ENCODE measurements around the gene OR2F1.
"Not testable (repeated sequence)": the region's sequence is repeated elsewhere in the genome, so short reads cannot be mapped to it uniquely, and the experiment has no call there.

OR2F1 gene

GRCh38 chr7:143958781-143959180, 4.1 kb downstream of the OR2F1 start:
- DNase-seq = no peak

- no peak for DNase-seq
Observed at GRCh38 chr7:143960813-143961610, 6.4 kb downstream of the OR2F1 start.

- no peak for DNase-seq
Observed at GRCh38 chr7:143965280-143965679, 10.6 kb downstream of the OR2F1 start.

- no peak for DNase-seq
Observed at GRCh38 chr7:143967398-143967797, 12.8 kb downstream of the OR2F1 start.

- DNase-seq = no peak
Observed at GRCh38 chr7:143973870-143974416, 19.3 kb downstream of the OR2F1 start.

- DNase-seq = no peak
Observed at GRCh38 chr7:143974459-143974858, 19.8 kb downstream of the OR2F1 start.

- no peak for DNase-seq
Observed at GRCh38 chr7:143975617-143976016, 21.0 kb downstream of the OR2F1 start.

GRCh38 chr7:143978585-143978984, 23.9 kb downstream of the OR2F1 start:
- no peak for DNase-seq

GRCh38 chr7:143979359-143979758, 24.7 kb downstream of the OR2F1 start:
- DNase-seq = no peak

GRCh38 chr7:143979998-143980397, 25.4 kb downstream of the OR2F1 start:
- no peak for DNase-seq

- DNase-seq = no peak
Observed at GRCh38 chr7:143980746-143981510, 26.3 kb downstream of the OR2F1 start.

- no peak for DNase-seq
Observed at GRCh38 chr7:143983960-143984359, 29.3 kb downstream of the OR2F1 start.

GRCh38 chr7:143987513-143987912, 32.9 kb downstream of the OR2F1 start:
- DNase-seq = no peak

- DNase-seq = no peak
Observed at GRCh38 chr7:143988976-143989745, 34.5 kb downstream of the OR2F1 start.

- no peak for DNase-seq
Observed at GRCh38 chr7:143992670-143993069, 38.0 kb downstream of the OR2F1 start.

GRCh38 chr7:143993924-143994323, 39.3 kb downstream of the OR2F1 start:
- DNase-seq = no peak

- DNase-seq = no peak
Observed at GRCh38 chr7:144000020-144000419, 45.4 kb downstream of the OR2F1 start, which contains the start of gene OR6B1. Gene OR6B1, plus strand, starts transcription at chr7:144000320. Its CDS starts 3,677 bp downstream, at chr7:144003997.

GRCh38 chr7:144001543-144001942, 46.9 kb downstream of the OR2F1 start:
- DNase-seq = no peak

GRCh38 chr7:144004703-144005102, 50.1 kb downstream of the OR2F1 start:
- DNase-seq = no peak

GRCh38 chr7:144006029-144006691, 51.5 kb downstream of the OR2F1 start:
- DNase-seq = no peak

- no peak for DNase-seq
Observed at GRCh38 chr7:144006692-144007042, 52.0 kb downstream of the OR2F1 start.

- DNase-seq = no peak
Observed at GRCh38 chr7:144009361-144009760, 54.7 kb downstream of the OR2F1 start.

- DNase-seq = not testable (repeated sequence)
Observed at GRCh38 chr7:144010061-144010460, 55.4 kb downstream of the OR2F1 start.
